Liver (tissue), 9 donors: ENCODE results near the gene VWF. TPM values are rescaled to one million over a fixed set of nuclear protein-coding genes. Genes with fewer than 3 reads are reported as not detected.

ENCODE experiments used
- DNase-seq: peaks from one replicate; pipeline ENCODE4 v3.0.0-alpha.2; 2017; ENCODE audit warnings: low spot score
- H3K27ac ChIP-seq, 2 donors: one replicate each; pipeline ENCODE4 v1.7.0; 2013; ENCODE audit warnings: inconsistent platforms in 2 of 2, low read length in 2 of 2, control low read depth in 1 of 2, low read depth in 1 of 2, mild to moderate bottlenecking in 1 of 2
- H3K27me3 ChIP-seq, 4 donors: one replicate each; pipeline versions ENCODE4 v1.6.1 to v1.7.0; 2013; ENCODE audit warnings: low read length in 3 of 4, inconsistent platforms in 1 of 4, mild to moderate bottlenecking in 1 of 4, moderate library complexity in 1 of 4; ENCODE audit not compliant: control insufficient read depth in 4 of 4, insufficient read depth in 4 of 4
- H3K36me3 ChIP-seq, 4 donors: one replicate each; pipeline versions ENCODE4 v1.6.1 to v1.7.0; 2013; ENCODE audit warnings: low read length in 3 of 4, mild to moderate bottlenecking in 3 of 4, low read depth in 1 of 4, moderate library complexity in 1 of 4; ENCODE audit not compliant: control insufficient read depth in 4 of 4, insufficient read depth in 3 of 4
- H3K4me1 ChIP-seq, 4 donors: one replicate each; pipeline versions ENCODE4 v1.6.1 to v1.7.0; 2013; ENCODE audit warnings: low read length in 3 of 4, mild to moderate bottlenecking in 3 of 4, moderate library complexity in 1 of 4; ENCODE audit not compliant: control insufficient read depth in 4 of 4, insufficient read depth in 4 of 4
- H3K4me3 ChIP-seq, 3 donors: one replicate each; pipeline versions ENCODE4 v1.6.1 to v1.7.0; 2013; ENCODE audit warnings: low read length in 3 of 3, control low read depth in 1 of 3, low read depth in 1 of 3, mild to moderate bottlenecking in 1 of 3
- H3K9ac ChIP-seq, 2 donors: one replicate each; pipeline ENCODE4 v1.7.0; 2013; ENCODE audit warnings: low read length in 2 of 2, mild to moderate bottlenecking in 2 of 2, moderate library complexity in 2 of 2, control low read depth in 1 of 2, low read depth in 1 of 2
- H3K9me3 ChIP-seq, 4 donors: one replicate each; pipeline versions ENCODE4 v1.6.1 to v1.7.0; 2013; ENCODE audit warnings: low read length in 3 of 4; ENCODE audit not compliant: control insufficient read depth in 4 of 4
- EGR1 ChIP-seq, 2 donors: IDR thresholded peaks; 2 replicates each; pipeline ENCODE4 v1.6.1; 2016 to 2018; ENCODE audit warnings: antibody characterized with exemption in 2 of 2, low read depth in 2 of 2
- FOXA1 ChIP-seq: IDR thresholded peaks from 2 replicates; pipeline ENCODE4 v1.6.1; 2016; ENCODE audit warnings: antibody characterized with exemption
- GABPA ChIP-seq, 2 donors: IDR thresholded peaks in 1 of 2; conservative IDR thresholded peaks in 1 of 2; 2 replicates each; pipeline ENCODE4 v1.6.1; 2016; ENCODE audit warnings: antibody characterized with exemption in 2 of 2, mild to moderate bottlenecking in 1 of 2, moderate library complexity in 1 of 2
- HNF4A ChIP-seq, 2 donors: conservative IDR thresholded peaks; 2 replicates each; pipeline ENCODE4 v1.6.1; 2016; ENCODE audit warnings: antibody characterized with exemption in 2 of 2, mild to moderate bottlenecking in 2 of 2
- HNF4G ChIP-seq: IDR thresholded peaks from 2 replicates; pipeline ENCODE4 v1.6.1; 2016; ENCODE audit warnings: antibody characterized with exemption
- JUND ChIP-seq, 2 donors: IDR thresholded peaks; 2 replicates each; pipeline ENCODE4 v1.6.1; 2016; ENCODE audit warnings: antibody characterized with exemption in 2 of 2
- NR2F2 ChIP-seq: IDR thresholded peaks from 2 replicates; pipeline ENCODE4 v1.6.1; 2016; ENCODE audit warnings: antibody characterized with exemption
- RAD21 ChIP-seq, 2 donors: IDR thresholded peaks; 2 replicates each; pipeline ENCODE4 v1.6.1; 2016; ENCODE audit warnings: antibody characterized with exemption in 2 of 2, mild to moderate bottlenecking in 2 of 2
- RXRA ChIP-seq, 2 donors: IDR thresholded peaks; 2 replicates each; pipeline ENCODE4 v1.6.1; 2017 to 2018; ENCODE audit warnings: antibody characterized with exemption in 2 of 2, mild to moderate bottlenecking in 1 of 2
- SP1 ChIP-seq: IDR thresholded peaks from 2 replicates; pipeline ENCODE4 v1.6.1; 2018; ENCODE audit warnings: antibody characterized with exemption, mild to moderate bottlenecking
- TAF1 ChIP-seq: conservative IDR thresholded peaks from 2 replicates; pipeline ENCODE4 v1.6.1; 2016; ENCODE audit warnings: antibody characterized with exemption, mild to moderate bottlenecking
- YY1 ChIP-seq: IDR thresholded peaks from 2 replicates; pipeline ENCODE4 v1.6.1; 2016; ENCODE audit warnings: antibody characterized with exemption, mild to moderate bottlenecking
- WGBS: extraction: QIAGEN DNeasy Blood & Tissue Kit; methylation state at CpG from one replicate; pipeline ENCODE4 v1.1.7; 2013; 5-methylcytosine and 5-hydroxymethylcytosine counted together
- polyA plus RNA-seq, 2 donors: library from polyadenylated mRNA; stranded (reverse) in 1 of 2; unstranded in 1 of 2; fragments of 200-250 nt in 1 of 2; fragments of >200 nt in 1 of 2; fragmentation: Nextera tagmentation in 1 of 2; extraction: Ambion mirVana in 1 of 2; gene quantifications; one replicate each; pipeline versions ENCODE4 v1.2.1 to v1.2.3, GENCODE V29; 2013 to 2015
- total RNA-seq, 2 donors: library from RNA; depleted of rRNA; stranded (reverse); fragments of >200 nt; gene quantifications; one replicate each; pipeline ENCODE4 v1.2.3, GENCODE V29; 2014
- TF ChIP-seq, protein P1 (sequence below): fragments of 150-350 bp; IDR thresholded peaks from 2 replicates; pipeline ENCODE4 v1.5.1; 2017; ENCODE audit warnings: improper control_type of control experiment, low read depth, low read length; ENCODE audit not compliant: missing input control
- TF ChIP-seq, protein P2 (sequence below): IDR thresholded peaks from 2 replicates; pipeline ENCODE4 v1.6.1; 2016; ENCODE audit warnings: antibody characterized with exemption
- TF ChIP-seq, protein P3 (sequence below): IDR thresholded peaks from 2 replicates; pipeline ENCODE4 v1.6.1; 2016; ENCODE audit warnings: antibody characterized with exemption
- TF ChIP-seq, protein P4 (sequence below): IDR thresholded peaks from 2 replicates; pipeline ENCODE4 v1.6.1; 2016; ENCODE audit warnings: antibody characterized with exemption, mild to moderate bottlenecking
- donor health status: healthy.
- donor health status: healthy.
- donor health status: healthy.
- donor health status: healthy.
- donor health status: healthy.

The VWF gene
- total and polyA plus RNA-seq, 4 donors, result 2.1 to 10.8 (median 4.0) TPM

DNA sequence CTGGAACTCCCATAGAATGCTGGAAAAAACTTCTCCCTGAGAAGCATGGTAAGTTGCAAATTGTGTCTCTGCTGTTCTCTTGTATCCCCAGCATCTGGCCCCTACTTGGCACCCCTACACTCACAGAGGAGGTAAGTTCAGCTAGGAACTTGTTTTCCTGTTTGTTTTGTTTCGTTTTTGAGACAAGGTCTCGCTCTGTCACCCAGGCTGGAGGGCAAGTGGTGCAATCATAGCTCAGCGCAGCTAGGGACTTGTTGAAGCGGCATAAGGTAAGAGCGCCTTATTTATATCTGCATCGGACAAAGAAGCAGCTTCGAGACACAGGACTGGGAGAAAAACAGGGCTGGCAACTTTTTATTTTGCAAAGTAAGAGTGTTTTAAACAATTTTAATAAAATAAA is 161.0 kb downstream of the VWF start:
- 55% methylated on average over 7 of the region's 7 CpGs for WGBS
- no peaks in the 10 kb centered on the region for H3K36me3 ChIP-seq
- H3K27ac ChIP-seq, result no peak overlapping the region
- TF ChIP-seq NR2F2 (no peak), HNF4A (conservative IDR thresholded peaks at IDR 0.05) (peak in 1 of 2 donors; percentile 6), YY1 (no peak)
- H3K4me1 ChIP-seq, result no peaks in the 10 kb centered on the region
- no peaks in the 10 kb centered on the region for H3K9me3 ChIP-seq
- no peaks in the 10 kb centered on the region for H3K27me3 ChIP-seq
- no peak overlapping the region for H3K9ac ChIP-seq
- DNase-seq, result no peak
- H3K4me3 ChIP-seq, result no peak overlapping the region

DNA sequence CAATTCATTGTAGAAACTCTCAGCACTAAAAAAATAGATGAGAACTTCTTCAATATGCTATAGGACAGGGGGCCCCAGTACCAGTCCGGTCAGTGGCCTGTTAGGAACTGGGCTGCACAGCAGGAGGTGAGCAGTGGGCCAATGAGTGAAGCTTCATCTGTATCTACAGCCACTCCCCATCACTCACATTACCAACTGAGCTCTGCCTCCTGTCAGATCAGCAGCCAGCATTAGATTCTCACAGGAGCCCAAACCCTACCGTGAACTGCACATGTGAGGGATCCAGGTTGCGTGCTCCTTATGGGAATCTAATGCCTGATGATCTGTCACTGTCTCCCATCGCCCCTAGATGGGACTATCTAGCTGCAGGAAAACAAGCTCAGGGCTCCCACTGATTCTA is 163.7 kb downstream of the VWF start:
- H3K9me3 ChIP-seq, result no peaks in the 10 kb centered on the region
- H3K9ac ChIP-seq, result no peak overlapping the region
- H3K36me3 ChIP-seq, result no peaks in the 10 kb centered on the region
- 94% methylated on average over 4 of the region's 4 CpGs for WGBS
- TF ChIP-seq JUND (IDR thresholded peaks at IDR 0.05), result no peak
- TF ChIP-seq HNF4A (conservative IDR thresholded peaks at IDR 0.05), result no peak
- TF ChIP-seq SP1, result no peak
- TF ChIP-seq, protein P1, sequence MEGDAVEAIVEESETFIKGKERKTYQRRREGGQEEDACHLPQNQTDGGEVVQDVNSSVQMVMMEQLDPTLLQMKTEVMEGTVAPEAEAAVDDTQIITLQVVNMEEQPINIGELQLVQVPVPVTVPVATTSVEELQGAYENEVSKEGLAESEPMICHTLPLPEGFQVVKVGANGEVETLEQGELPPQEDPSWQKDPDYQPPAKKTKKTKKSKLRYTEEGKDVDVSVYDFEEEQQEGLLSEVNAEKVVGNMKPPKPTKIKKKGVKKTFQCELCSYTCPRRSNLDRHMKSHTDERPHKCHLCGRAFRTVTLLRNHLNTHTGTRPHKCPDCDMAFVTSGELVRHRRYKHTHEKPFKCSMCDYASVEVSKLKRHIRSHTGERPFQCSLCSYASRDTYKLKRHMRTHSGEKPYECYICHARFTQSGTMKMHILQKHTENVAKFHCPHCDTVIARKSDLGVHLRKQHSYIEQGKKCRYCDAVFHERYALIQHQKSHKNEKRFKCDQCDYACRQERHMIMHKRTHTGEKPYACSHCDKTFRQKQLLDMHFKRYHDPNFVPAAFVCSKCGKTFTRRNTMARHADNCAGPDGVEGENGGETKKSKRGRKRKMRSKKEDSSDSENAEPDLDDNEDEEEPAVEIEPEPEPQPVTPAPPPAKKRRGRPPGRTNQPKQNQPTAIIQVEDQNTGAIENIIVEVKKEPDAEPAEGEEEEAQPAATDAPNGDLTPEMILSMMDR, result no peak
- no peak for TF ChIP-seq TAF1
- TF ChIP-seq RXRA (IDR thresholded peaks at IDR 0.05), result no peak
- TF ChIP-seq, protein P2, sequence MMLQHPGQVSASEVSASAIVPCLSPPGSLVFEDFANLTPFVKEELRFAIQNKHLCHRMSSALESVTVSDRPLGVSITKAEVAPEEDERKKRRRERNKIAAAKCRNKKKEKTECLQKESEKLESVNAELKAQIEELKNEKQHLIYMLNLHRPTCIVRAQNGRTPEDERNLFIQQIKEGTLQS, result no peak
- no peak for TF ChIP-seq YY1
- TF ChIP-seq EGR1 (IDR thresholded peaks at IDR 0.05; ENCODE audit: low read depth in 2 of 2), result no peak
- H3K4me3 ChIP-seq, result no peak overlapping the region
- H3K27ac ChIP-seq, result no peak overlapping the region
- H3K27me3 ChIP-seq, result no peaks in the 10 kb centered on the region
- DNase-seq, result no peak
- no peaks in the 10 kb centered on the region for H3K4me1 ChIP-seq

DNA sequence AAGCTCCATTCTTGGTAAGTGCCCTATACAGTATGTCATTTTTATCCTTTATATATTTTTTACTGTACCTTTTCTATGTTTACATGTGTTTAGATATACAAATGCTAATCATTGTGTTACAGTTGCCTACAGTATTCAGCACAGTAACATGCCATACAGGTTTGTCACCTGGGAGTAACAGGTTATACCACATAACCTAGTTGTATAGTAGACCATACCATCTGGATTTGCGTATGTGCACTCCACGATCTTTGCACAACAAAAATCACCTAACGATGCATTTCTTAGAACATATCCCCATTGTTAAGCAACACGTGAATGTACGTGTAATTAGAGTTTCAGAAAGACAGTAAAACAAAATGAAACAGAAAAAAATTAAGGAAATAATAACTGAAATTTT is 167.5 kb downstream of the VWF start:
- Histone ChIP-seq H3K27ac (no peak overlapping the region), H3K4me3 (no peak overlapping the region), H3K36me3 (no peaks in the 10 kb centered on the region), H3K9me3 (no peaks in the 10 kb centered on the region), H3K9ac (no peak overlapping the region), H3K4me1 (no peaks in the 10 kb centered on the region), H3K27me3 (no peaks in the 10 kb centered on the region)
- DNase-seq, result no peak
- no peak for TF ChIP-seq GABPA (IDR thresholded peaks at IDR 0.05 in 1 of 2, conservative IDR thresholded peaks at IDR 0.05 in 1 of 2)
- TF ChIP-seq NR2F2, result no peak
- TF ChIP-seq, protein P3, sequence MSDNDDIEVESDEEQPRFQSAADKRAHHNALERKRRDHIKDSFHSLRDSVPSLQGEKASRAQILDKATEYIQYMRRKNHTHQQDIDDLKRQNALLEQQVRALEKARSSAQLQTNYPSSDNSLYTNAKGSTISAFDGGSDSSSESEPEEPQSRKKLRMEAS, result no peak
- 93% methylated on average over 5 of the region's 5 CpGs for WGBS

DNA sequence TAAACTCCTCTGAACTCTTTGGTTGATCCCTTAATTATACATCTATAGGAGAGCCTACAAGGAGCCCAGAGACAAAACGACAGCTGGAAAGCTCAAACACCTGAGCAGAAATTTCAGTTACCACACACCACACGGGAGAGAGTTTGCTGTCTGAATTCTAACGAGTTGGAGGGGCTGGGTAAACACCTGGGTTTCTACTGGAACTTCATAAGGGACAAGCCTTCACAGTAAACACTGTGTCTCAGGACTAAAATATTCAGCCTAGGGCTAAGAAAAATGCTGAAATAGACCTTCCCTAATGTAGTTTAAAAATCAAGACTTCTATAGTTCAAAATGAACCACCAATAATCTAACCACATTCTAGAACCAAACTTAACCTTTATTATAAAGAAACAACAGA is 169.8 kb downstream of the VWF start:
- no peak overlapping the region for H3K9ac ChIP-seq
- H3K4me3 ChIP-seq, result no peak overlapping the region
- no peaks in the 10 kb centered on the region for H3K4me1 ChIP-seq
- H3K36me3 ChIP-seq, result no peaks in the 10 kb centered on the region
- no peaks in the 10 kb centered on the region for H3K9me3 ChIP-seq
- H3K27me3 ChIP-seq, result no peaks in the 10 kb centered on the region
- DNase-seq, result no peak
- WGBS, result 34% methylated on average over 3 of the region's 3 CpGs
- no peak overlapping the region for H3K27ac ChIP-seq
- TF ChIP-seq SP1 (no peak), HNF4A (conservative IDR thresholded peaks at IDR 0.05) (no peak), JUND (IDR thresholded peaks at IDR 0.05) (no peak), FOXA1 (no peak), EGR1 (IDR thresholded peaks at IDR 0.05; ENCODE audit: low read depth in 2 of 2) (no peak), YY1 (no peak), TAF1 (no peak), NR2F2 (no peak), RAD21 (IDR thresholded peaks at IDR 0.05) (no peak), HNF4G (no peak)
- TF ChIP-seq, protein P4, sequence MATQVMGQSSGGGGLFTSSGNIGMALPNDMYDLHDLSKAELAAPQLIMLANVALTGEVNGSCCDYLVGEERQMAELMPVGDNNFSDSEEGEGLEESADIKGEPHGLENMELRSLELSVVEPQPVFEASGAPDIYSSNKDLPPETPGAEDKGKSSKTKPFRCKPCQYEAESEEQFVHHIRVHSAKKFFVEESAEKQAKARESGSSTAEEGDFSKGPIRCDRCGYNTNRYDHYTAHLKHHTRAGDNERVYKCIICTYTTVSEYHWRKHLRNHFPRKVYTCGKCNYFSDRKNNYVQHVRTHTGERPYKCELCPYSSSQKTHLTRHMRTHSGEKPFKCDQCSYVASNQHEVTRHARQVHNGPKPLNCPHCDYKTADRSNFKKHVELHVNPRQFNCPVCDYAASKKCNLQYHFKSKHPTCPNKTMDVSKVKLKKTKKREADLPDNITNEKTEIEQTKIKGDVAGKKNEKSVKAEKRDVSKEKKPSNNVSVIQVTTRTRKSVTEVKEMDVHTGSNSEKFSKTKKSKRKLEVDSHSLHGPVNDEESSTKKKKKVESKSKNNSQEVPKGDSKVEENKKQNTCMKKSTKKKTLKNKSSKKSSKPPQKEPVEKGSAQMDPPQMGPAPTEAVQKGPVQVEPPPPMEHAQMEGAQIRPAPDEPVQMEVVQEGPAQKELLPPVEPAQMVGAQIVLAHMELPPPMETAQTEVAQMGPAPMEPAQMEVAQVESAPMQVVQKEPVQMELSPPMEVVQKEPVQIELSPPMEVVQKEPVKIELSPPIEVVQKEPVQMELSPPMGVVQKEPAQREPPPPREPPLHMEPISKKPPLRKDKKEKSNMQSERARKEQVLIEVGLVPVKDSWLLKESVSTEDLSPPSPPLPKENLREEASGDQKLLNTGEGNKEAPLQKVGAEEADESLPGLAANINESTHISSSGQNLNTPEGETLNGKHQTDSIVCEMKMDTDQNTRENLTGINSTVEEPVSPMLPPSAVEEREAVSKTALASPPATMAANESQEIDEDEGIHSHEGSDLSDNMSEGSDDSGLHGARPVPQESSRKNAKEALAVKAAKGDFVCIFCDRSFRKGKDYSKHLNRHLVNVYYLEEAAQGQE, result no peak
- TF ChIP-seq, protein P1, result no peak
